GM23248 (cell line): ENCODE data around the gene CAMK2B.

Experiments used
- EZH2 ChIP-seq: fragments of 200-600 bp; sonication (generic); IDR thresholded peaks from 2 replicates; pipeline ENCODE4 v1.6.1; 2018; ENCODE audit warnings: antibody characterized with exemption, mild to moderate bottlenecking; ENCODE audit not compliant: insufficient read depth, poor library complexity, severe bottlenecking
- EZH2phosphoT487 ChIP-seq: fragments of 200-600 bp; sonication (generic); IDR thresholded peaks from 2 replicates; pipeline ENCODE4 v1.6.1; 2018; ENCODE audit warnings: antibody characterized with exemption, moderate library complexity, mild to moderate bottlenecking, low read depth; ENCODE audit not compliant: insufficient read depth

DNA sequence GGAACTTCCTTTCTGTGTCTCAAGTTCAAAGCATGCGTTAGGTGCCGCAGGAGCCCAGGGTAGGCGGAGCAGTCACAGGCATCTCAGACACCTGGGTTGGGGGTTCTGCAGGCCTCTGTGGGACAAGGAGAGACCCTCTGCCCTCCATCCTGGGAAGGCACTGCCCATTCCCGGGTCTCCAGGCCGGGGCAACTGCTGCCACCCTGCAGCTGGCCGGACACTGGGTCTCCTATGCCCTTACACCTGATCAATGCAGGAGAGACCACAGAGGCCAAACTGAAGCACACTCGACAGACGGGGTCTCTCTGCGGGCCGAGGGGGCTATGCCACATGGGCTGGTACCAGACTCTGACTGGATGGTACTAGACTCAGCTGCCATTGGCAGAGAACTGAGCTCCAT is 87.7 kb downstream of the CAMK2B start:
- TF ChIP-seq EZH2 (no peak), EZH2phosphoT487 (no peak)
